T follicular helper cell (primary cell): ENCODE data around the gene FMNL2.
"Not testable (repeated sequence)": the region's sequence is repeated elsewhere in the genome, so short reads cannot be mapped to it uniquely, and the experiment has no call there.

Experiments used
- DNase-seq: peaks from one replicate; pipeline ENCODE4 v3.0.0-alpha.2; 2020; ENCODE audit warnings: low read depth
- total RNA-seq, 2 experiments: gene quantifications; one replicate each; lab custom pipeline; 2026; lab: John Stamatoyannopoulos, UW

The FMNL2 gene
- total RNA-seq: 3.7 to 3.8 reads per million in 2 experiments

- no peak for DNase-seq
Measured at GRCh38 chr2:152335016-152335725, at the start of gene FMNL2. FMNL2 (plus strand) TSS chr2:152335174.

DNA sequence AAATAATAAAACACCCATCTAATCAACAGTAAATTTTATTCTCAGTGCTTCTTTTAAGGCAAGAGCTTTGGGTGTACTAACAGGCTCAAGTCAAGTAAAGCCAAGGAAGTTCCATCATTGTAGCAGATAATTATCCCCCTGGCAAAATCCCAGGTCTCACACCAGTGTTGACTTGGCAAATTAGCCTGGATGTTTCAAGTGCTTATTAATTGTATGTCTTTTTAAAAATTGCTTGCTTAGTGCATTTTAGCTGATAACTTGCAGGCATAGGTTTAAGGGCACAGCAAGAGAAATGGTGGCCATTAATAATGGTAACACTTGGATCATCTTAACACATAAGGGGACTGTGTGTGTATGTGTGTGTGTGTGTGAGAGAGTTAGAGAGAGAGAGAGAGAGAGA, 42.0 kb upstream of the FMNL2 start:
- no peak for DNase-seq

DNA sequence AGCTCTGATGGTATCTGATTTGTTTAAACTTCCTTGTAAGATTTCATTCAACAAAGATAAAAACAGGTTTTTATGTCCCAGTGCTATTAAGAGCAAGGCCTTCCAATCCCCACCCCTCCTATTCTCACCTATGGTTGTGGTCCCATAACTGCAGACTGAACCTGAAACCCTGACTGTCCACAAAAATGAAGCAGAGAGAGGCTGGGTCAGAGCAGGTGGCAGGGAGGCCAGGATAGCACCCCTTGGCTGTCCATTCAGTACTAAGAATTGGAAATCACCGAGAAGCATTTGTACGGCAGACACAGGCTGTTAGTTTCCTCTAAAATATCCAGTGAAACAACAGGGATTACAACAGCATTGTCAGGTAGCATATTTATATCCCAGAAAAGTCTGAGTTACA, 37.3 kb upstream of the FMNL2 start:
- no peak for DNase-seq

DNA sequence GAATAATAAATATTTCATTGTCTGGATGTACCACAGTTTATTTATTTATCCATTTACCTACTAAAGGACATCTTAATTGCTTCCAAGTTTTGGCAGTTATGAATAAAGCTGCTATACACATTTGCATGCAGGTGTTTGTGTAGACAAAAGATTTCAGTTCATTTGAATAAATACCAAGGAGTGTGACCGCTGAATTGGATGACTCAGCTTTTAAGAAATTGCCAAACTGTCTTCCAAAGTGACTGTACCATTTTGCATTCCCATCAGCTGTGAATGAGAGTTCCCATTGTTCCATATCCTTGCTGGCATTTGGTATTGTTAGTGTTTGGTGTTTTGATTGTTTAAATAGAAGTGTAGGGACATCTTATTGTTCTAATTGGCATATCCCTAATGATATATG, 36.2 kb upstream of the FMNL2 start:
- DNase-seq: no peak

GRCh38 chr2:152301131-152301530, 33.8 kb upstream of the FMNL2 start:
- no peak for DNase-seq

GRCh38 chr2:152303951-152304350, 31.0 kb upstream of the FMNL2 start:
- no peak for DNase-seq

DNA sequence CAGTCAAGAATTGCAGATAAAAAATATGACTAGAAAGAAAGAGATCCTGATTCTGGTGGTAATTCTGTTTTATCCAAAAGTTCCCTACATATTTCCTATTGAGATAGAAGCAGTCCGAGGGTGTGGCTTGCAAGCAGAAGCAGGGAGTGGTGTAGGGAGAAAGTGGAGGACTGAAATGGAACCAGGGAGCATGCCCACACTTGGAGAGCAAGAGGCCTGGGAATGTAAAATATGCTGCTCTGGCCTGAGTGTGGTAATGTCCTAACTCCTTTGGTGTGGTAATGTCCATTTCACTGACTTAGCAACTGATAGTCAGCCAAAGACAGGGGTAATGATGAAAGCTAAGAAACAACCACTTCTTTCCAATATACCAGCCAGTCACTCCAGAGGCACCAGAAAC, 30.1 kb upstream of the FMNL2 start:
- no peak for DNase-seq

GRCh38 chr2:152307863-152308262, 27.1 kb upstream of the FMNL2 start:
- DNase-seq: no peak

GRCh38 chr2:152309352-152310214, 25.4 kb upstream of the FMNL2 start:
- DNase-seq: no peak

DNA sequence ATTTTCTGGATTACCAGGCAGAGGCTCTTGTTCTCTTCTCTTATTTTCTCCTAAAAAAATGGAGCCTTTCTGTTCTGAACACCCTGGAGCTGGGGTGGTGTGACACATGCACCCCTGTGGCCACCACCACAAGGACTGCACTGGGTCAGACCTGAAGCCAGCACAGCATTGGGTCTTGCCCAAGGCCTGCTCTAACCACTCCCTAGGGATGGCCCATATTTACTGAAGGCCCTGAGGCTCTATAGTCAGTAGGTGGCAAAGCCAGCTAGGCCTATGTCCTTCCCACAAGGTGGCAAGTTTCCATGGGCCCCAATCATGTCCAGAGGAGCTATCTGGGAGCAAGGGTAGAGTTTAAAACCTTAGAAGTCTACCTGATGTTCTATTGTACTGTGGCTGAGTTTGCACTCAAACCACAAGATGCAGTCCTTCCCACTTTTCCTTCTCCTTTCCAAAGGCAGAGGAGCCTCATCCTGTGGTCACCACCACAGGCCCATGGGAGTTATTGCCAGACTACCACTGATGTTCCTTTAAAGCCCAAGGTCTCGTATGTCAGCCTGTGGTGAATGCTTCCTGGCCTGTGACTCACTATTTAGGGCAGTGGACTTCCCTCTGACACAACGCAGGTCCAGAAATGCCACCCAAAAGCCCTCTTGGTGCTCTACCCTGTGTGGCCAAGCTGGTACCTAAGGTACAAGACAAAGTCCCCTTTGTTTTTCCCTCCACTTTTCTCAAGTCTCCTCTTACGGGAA, 15.0 kb upstream of the FMNL2 start:
- no peak for DNase-seq

- DNase-seq: no peak
Measured at GRCh38 chr2:152320814-152321213, 14.2 kb upstream of the FMNL2 start.

- DNase-seq: no peak
Measured at GRCh38 chr2:152322222-152322621, 12.8 kb upstream of the FMNL2 start.

DNA sequence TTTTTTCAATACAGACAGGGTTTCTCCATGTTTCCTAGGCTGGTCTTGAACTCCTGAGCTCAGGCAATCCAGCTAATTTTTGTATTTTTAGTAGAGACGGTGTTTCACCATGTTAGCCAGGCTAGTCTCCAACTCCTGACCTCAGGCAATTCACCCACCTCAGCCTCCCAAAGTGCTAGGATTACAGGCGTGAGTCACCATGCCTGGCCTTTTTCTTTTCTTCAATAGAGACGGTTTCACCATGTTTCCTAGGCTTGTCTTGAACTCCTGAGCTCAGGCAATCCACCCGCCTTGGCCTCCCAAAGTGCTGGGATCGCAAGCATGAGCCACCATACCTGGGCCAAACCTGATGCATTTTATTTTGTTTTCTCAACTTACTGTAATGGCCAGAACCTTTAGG, 9.8 kb upstream of the FMNL2 start:
- DNase-seq: not testable (repeated sequence)

GRCh38 chr2:152326710-152327109, 8.3 kb upstream of the FMNL2 start:
- DNase-seq: no peak

DNA sequence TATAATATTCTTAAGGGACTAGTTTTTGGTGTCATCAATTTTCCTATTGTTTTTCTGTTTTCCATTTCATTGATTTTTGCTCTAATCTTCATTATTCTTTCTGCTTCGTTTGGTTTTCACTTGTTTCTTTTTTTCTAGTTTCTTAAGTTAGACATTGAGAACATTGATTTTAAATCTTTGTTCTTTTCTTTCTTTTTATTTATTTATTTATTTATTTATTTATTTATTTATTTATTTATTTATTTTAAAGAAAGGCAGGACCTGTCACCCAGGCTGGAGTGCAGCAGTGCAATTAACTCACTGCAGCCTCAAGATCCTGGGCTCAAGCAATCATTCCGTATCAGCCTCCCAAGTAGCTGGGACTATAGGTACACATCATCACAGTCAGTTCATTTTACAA, 7.0 kb upstream of the FMNL2 start:
- DNase-seq: no peak

GRCh38 chr2:152330235-152330866, 4.6 kb upstream of the FMNL2 start:
- DNase-seq: no peak

DNA sequence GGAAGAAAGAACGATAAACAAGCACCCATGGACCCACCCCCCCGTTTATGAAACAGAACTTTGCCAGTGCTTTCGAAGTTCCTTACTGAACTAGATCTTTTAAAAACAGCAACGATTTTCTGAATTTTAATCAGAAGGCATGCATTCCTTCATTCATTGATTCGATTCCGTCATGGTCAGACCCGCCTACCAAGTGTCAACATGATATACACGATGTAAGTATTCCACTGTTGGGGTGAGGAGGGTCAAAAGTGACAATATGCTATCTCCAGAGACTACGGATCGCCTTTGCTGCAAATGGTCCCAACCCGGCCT, 316 bp upstream of the FMNL2 start:
- no peak for DNase-seq

DNA sequence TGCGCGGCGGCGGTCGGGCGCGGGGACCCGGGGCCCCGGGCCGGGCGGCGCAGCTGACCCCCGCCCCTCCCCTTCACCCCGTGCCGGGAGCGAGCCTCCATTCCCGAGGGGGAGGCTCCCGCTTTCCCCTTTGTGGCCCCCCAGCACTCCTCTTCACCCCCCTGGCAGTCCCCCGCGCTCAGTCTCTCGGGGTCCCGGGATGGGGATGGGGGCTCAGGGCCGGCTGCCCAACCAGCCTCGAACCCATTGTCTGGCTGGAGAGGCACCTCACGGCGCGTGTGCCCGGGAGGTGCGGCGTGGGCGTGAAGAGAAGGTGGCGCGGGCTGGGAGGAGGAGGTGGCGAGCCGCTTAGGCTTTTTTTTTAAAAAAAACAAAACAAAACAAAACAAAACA, 748 bp downstream of the FMNL2 start:
- DNase-seq: no peak

GRCh38 chr2:152336119-152336853, 1.3 kb downstream of the FMNL2 start:
- no peak for DNase-seq

DNA sequence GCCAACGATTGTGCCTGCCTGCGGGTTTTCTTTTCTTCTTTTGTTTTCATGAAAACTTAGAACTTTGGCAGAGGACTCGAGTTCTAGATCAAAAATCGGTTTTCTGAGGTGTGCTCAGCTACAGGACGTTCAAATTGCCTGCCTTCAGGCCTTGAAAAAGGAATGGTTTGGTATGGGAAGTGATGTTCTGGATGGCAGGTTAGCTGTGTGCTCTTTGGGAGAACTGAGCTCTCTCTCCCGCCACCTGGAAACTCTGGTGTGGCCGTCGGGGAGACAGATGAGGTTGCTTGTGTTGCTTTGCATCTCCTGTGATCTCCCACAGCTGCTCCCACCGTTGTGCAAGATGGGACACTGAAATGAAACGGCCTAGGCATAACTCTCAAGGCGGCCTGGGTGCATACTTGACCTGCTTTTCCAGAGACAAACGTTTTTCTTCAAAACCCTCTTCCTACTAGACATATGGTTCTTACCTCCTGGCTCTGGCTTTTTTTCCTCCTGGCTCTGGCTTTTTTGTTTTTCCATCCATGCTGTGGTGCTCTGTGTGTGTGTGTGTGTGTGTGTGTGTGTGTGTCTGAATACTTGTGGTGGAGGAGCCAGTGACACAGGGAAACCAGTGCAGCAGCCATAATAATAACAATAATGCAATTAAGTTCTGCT, 2.0 kb downstream of the FMNL2 start:
- no peak for DNase-seq

DNA sequence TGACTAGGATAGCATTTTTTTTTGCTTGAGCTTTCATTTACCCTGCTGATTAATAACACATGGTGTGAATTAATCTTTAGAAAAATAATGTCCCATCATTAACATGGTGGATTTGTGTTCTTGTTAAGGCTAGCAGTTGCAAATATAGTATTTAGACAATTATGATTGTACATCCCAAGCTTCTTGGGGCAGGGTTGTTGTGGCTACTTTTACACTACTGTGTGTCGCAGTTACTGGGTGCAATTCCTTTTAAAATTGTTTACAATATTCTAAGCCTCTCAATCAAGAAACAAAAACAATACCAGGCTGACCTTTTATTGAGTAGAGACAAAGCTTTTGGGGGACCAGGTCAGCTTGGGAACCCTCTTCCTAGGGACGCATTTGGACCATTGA, 2.5 kb downstream of the FMNL2 start:
- DNase-seq: no peak
